GM12878 (cell line): ENCODE data around the gene GRIP2. TPM values are rescaled to one million over a fixed set of nuclear protein-coding genes. Genes with fewer than 3 reads are reported as not detected.

ENCODE experiments used
- ATAC-seq: fragments of 200-7000 bp; cut with Tn5 transposase; 3 replicates; pipeline ENCODE4 v1.9.1; 2020; ENCODE audit warnings: mild to moderate bottlenecking, moderate library complexity
- BruUV-seq: library from RNA; stranded (reverse); fragments of 400-500 nt; replicated peaks from 2 replicates; lab custom pipeline; 2021; lab: Mats Ljungman, UMichigan
- CTCF ChIA-PET: fragments of 300-600 bp; sonication (Branson Sonifier 250); formaldehyde crosslinking; extraction: SDS; loops from one replicate; lab custom pipeline; 2021; ENCODE audit warnings: inconsistent platforms; lab: Yijun Ruan, JAX
- POLR2A ChIA-PET: fragments of 350-600 bp; formaldehyde crosslinking; extraction: SDS; loops from one replicate; lab custom pipeline; 2021; ENCODE audit warnings: inconsistent platforms; lab: Charles Lee
- RAD21 ChIA-PET: fragments of 300-600 bp; sonication (Branson Sonifier 250); formaldehyde crosslinking; loops from one replicate; lab custom pipeline; 2023; ENCODE audit warnings: antibody characterized with exemption; ENCODE audit not compliant: unreplicated experiment; lab: Charles Lee
- SMC1A ChIA-PET: fragments of 300-600 bp; sonication (Branson Sonifier 250); formaldehyde crosslinking; loops from one replicate; lab custom pipeline; 2023; ENCODE audit not compliant: unreplicated experiment, uncharacterized antibody; lab: Charles Lee
- DNase-seq: peaks from one replicate; pipeline ENCODE4 v3.0.0-alpha.2; 2011; ENCODE audit warnings: low read depth, low spot score
- FAIRE-seq: peaks from 3 replicates; lab custom pipeline; 2011; peaks lifted over from hg19 to GRCh38; lab: Jason Lieb, UNC
- H2AFZ ChIP-seq: 2 replicates; pipeline ENCODE4 v1.6.0; 2011; ENCODE audit warnings: low read depth, low read length, control low read depth; ENCODE audit not compliant: control insufficient read depth
- H3K27ac ChIP-seq: 2 replicates; pipeline ENCODE4 v1.5.1; 2011; ENCODE audit warnings: control low read depth; ENCODE audit not compliant: control insufficient read depth, insufficient read depth
- H3K27me3 ChIP-seq, 2 experiments: replicated peaks in 1 of 2; 2 replicates each; pipeline versions ENCODE4 v1.6.0 to v1.6.1; 2011; ENCODE audit warnings: low read length in 1 of 2; ENCODE audit not compliant: control insufficient read depth in 2 of 2, insufficient read depth in 2 of 2
- H3K36me3 ChIP-seq, 2 experiments: 2 replicates each; pipeline ENCODE4 v1.5.1; 2011; ENCODE audit warnings: low read length in 1 of 2; ENCODE audit not compliant: control insufficient read depth in 2 of 2, insufficient read depth in 2 of 2
- H3K4me1 ChIP-seq: 2 replicates; pipeline ENCODE4 v1.6.1; 2011; ENCODE audit warnings: mild to moderate bottlenecking, low read length, moderate library complexity, mixed read lengths; ENCODE audit not compliant: control insufficient read depth, insufficient read depth
- H3K4me2 ChIP-seq: 2 replicates; pipeline ENCODE4 v1.6.0; 2011; ENCODE audit warnings: control low read depth; ENCODE audit not compliant: control insufficient read depth, insufficient read depth
- H3K4me3 ChIP-seq: fragments of 200-600 bp; sonication (generic); 2 replicates; pipeline ENCODE4 v1.5.1; 2016
- H3K79me2 ChIP-seq: 2 replicates; pipeline ENCODE4 v1.6.0; 2011; ENCODE audit warnings: low read length; ENCODE audit not compliant: control insufficient read depth, insufficient read depth
- H3K9ac ChIP-seq: 2 replicates; pipeline ENCODE4 v1.8.0; 2011; ENCODE audit warnings: low read length, control low read depth, mixed read lengths; ENCODE audit not compliant: control insufficient read depth, insufficient read depth
- H3K9me3 ChIP-seq: replicated peaks from 3 replicates; pipeline ENCODE4 v1.5.1; 2011; ENCODE audit warnings: mild to moderate bottlenecking, low read length; ENCODE audit not compliant: control insufficient read depth, insufficient read depth
- H4K20me1 ChIP-seq: 2 replicates; pipeline ENCODE4 v1.6.0; 2011; ENCODE audit not compliant: control insufficient read depth, insufficient read depth
- ETV6 ChIP-seq, 2 experiments: fragments of 450-650 bp in 1 of 2; IDR thresholded peaks in 1 of 2; conservative IDR thresholded peaks in 1 of 2; 2 replicates each; pipeline ENCODE4 v1.6.1; 2014; ENCODE audit warnings: antibody characterized with exemption in 1 of 2, borderline replicate concordance in 1 of 2, low read depth in 1 of 2, mild to moderate bottlenecking in 1 of 2, moderate library complexity in 1 of 2
- MEF2A ChIP-seq: IDR thresholded peaks from 2 replicates; pipeline ENCODE4 v1.6.1; 2011; ENCODE audit warnings: low read depth, mild to moderate bottlenecking, low read length, moderate library complexity; ENCODE audit not compliant: insufficient read depth
- MTA2 ChIP-seq: fragments of 450-650 bp; IDR thresholded peaks from 2 replicates; pipeline ENCODE4 v1.6.1; 2016; ENCODE audit warnings: low read depth, mild to moderate bottlenecking, moderate library complexity
- NRF1 ChIP-seq: conservative IDR thresholded peaks from 2 replicates; pipeline ENCODE4 v1.6.1; 2011; ENCODE audit warnings: mild to moderate bottlenecking, low read depth, low read length, improper control_type of control experiment
- PML ChIP-seq: IDR thresholded peaks from 2 replicates; pipeline ENCODE4 v1.6.1; 2012; ENCODE audit warnings: low read length, inconsistent platforms
- SKIL ChIP-seq: fragments of 450-650 bp; IDR thresholded peaks from 2 replicates; pipeline ENCODE4 v1.6.1; 2017; ENCODE audit warnings: mild to moderate bottlenecking, low read depth, inconsistent platforms; ENCODE audit not compliant: poor library complexity, severe bottlenecking
- SP1 ChIP-seq: IDR thresholded peaks from one replicate; pipeline ENCODE4 v1.6.1; 2011; ENCODE audit warnings: low read depth, low read length
- STAT3 ChIP-seq: IDR thresholded peaks from 2 replicates; pipeline ENCODE4 v1.6.1; 2011; ENCODE audit warnings: low read depth, low read length, improper control_type of control experiment
- TBL1XR1 ChIP-seq: IDR thresholded peaks from 2 replicates; pipeline ENCODE4 v1.6.1; 2012; ENCODE audit warnings: low read depth, low read length, improper control_type of control experiment
- WRNIP1 ChIP-seq: IDR thresholded peaks from 2 replicates; pipeline ENCODE4 v1.6.1; 2011; ENCODE audit warnings: low read depth, low read length, improper control_type of control experiment, borderline replicate concordance
- WGBS: methylation state at CpG from one replicate; pipeline ENCODE4 v1.1.6; 2016; ENCODE audit warnings: low lambda C conversion rate; ENCODE audit not compliant: insufficient replicate concordance, insufficient coverage; ENCODE audit errors: missing lambda C conversion rate; 5-methylcytosine and 5-hydroxymethylcytosine counted together
- in situ Hi-C: fragments of 300-500 bp; cut with MboI; formaldehyde crosslinking; loops from 9 replicates; pipeline ENCODE4 v1.14.3; 2018; ENCODE audit warnings: mixed read lengths
- intact Hi-C: fragments of 100-400 bp; cut with micrococcal nuclease; formaldehyde crosslinking; loops from one replicate; pipeline ENCODE4 v1.14.2; 2022; ENCODE audit not compliant: unreplicated experiment
- polyA plus RNA-seq, 11 experiments: library from polyadenylated mRNA; depleted of rRNA in 4 of 11; unstranded in 6 of 11; stranded (reverse) in 5 of 11; fragments of >200 nt; fragmentation: Nextera tagmentation in 4 of 11; fragmentation: Illumina TruSeq in 1 of 11; extraction: Ambion mirVana in 4 of 11; extraction: Trizol in 1 of 11; gene quantifications; 1 replicate in 1 of 11; 2 replicates in 10 of 11; pipeline versions ENCODE4 v1.2.1 to v1.2.3, GENCODE V29; 2011 to 2016; ENCODE audit warnings: inconsistent platforms in 2 of 11, missing spikeins in 2 of 11, low read depth in 1 of 11
- total RNA-seq, 4 experiments: library from RNA; depleted of rRNA in 3 of 4; stranded (reverse); fragments of >200 nt in 3 of 4; fragmentation: Illumina TruSeq in 1 of 4; extraction: Trizol in 1 of 4; gene quantifications; 2 replicates each; pipeline versions ENCODE4 v1.2.1 to v1.2.3, GENCODE V29; 2013 to 2021
- TF ChIP-seq, protein P1 (sequence below): fragments of 450-650 bp; IDR thresholded peaks from 2 replicates; pipeline ENCODE4 v1.6.1; 2016; ENCODE audit warnings: mild to moderate bottlenecking
- TF ChIP-seq, protein P2 (sequence below): fragments of 450-650 bp; IDR thresholded peaks from 2 replicates; pipeline ENCODE4 v1.6.1; 2017; ENCODE audit warnings: mild to moderate bottlenecking, moderate library complexity

The GRIP2 gene
- total and polyA plus RNA-seq, 10 of the 15 experiments (the other 5 are each of a cell fraction or from before 2014, with no cell fraction given) = not detected

- H3K4me1 ChIP-seq = no peaks in the 10 kb centered on the region
- ChIA-PET RAD21 (no interaction called here), POLR2A (no interaction called here), SMC1A (no interaction called here), CTCF (no interaction called here)
- H3K79me2 ChIP-seq = no peaks in the 10 kb centered on the region
- no peak overlapping the region for H3K4me3 ChIP-seq
- no peaks in the 10 kb centered on the region for H4K20me1 ChIP-seq
- no peak overlapping the region for H2AFZ ChIP-seq
- H3K36me3 ChIP-seq = no peaks in the 10 kb centered on the region
- in situ Hi-C loops = no loop called here
- H3K27me3 ChIP-seq = peaks cover 4 to 6% of the 10 kb centered on the region in 2 experiments; a peak in 3 of 4 replicates
- BruUV-seq = no TSS peak
- 40% methylated on average over 5 of the region's 6 CpGs for WGBS
- H3K4me2 ChIP-seq = no peak overlapping the region
- no peak overlapping the region for H3K9ac ChIP-seq
- FAIRE-seq = no peak
- intact Hi-C loops = no loop called here
- H3K9me3 ChIP-seq = no peaks in the 10 kb centered on the region
- no peak overlapping the region for H3K27ac ChIP-seq
- no peak for DNase-seq
- ATAC-seq = no peak
- TF ChIP-seq NRF1 = no peak
- TF ChIP-seq, protein P1, sequence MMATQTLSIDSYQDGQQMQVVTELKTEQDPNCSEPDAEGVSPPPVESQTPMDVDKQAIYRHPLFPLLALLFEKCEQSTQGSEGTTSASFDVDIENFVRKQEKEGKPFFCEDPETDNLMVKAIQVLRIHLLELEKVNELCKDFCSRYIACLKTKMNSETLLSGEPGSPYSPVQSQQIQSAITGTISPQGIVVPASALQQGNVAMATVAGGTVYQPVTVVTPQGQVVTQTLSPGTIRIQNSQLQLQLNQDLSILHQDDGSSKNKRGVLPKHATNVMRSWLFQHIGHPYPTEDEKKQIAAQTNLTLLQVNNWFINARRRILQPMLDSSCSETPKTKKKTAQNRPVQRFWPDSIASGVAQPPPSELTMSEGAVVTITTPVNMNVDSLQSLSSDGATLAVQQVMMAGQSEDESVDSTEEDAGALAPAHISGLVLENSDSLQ = no peak
- TF ChIP-seq SKIL = no peak
- TF ChIP-seq TBL1XR1 = no peak
- TF ChIP-seq PML = no peak
- TF ChIP-seq, protein P2, sequence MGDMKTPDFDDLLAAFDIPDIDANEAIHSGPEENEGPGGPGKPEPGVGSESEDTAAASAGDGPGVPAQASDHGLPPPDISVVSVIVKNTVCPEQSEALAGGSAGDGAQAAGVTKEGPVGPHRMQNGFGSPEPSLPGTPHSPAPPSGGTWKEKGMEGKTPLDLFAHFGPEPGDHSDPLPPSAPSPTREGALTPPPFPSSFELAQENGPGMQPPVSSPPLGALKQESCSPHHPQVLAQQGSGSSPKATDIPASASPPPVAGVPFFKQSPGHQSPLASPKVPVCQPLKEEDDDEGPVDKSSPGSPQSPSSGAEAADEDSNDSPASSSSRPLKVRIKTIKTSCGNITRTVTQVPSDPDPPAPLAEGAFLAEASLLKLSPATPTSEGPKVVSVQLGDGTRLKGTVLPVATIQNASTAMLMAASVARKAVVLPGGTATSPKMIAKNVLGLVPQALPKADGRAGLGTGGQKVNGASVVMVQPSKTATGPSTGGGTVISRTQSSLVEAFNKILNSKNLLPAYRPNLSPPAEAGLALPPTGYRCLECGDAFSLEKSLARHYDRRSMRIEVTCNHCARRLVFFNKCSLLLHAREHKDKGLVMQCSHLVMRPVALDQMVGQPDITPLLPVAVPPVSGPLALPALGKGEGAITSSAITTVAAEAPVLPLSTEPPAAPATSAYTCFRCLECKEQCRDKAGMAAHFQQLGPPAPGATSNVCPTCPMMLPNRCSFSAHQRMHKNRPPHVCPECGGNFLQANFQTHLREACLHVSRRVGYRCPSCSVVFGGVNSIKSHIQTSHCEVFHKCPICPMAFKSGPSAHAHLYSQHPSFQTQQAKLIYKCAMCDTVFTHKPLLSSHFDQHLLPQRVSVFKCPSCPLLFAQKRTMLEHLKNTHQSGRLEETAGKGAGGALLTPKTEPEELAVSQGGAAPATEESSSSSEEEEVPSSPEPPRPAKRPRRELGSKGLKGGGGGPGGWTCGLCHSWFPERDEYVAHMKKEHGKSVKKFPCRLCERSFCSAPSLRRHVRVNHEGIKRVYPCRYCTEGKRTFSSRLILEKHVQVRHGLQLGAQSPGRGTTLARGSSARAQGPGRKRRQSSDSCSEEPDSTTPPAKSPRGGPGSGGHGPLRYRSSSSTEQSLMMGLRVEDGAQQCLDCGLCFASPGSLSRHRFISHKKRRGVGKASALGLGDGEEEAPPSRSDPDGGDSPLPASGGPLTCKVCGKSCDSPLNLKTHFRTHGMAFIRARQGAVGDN = no peak
- TF ChIP-seq STAT3 = no peak
- no peak for TF ChIP-seq MTA2
- TF ChIP-seq ETV6 (conservative IDR thresholded peaks at IDR 0.05 in 1 of 2, IDR thresholded peaks at IDR 0.05 in 1 of 2; ENCODE audit: borderline replicate concordance in 1 of 2, low read depth in 1 of 2) = no peak
- TF ChIP-seq MEF2A = no peak
- TF ChIP-seq SP1 = no peak
- no peak for TF ChIP-seq WRNIP1
Observed at GRCh38 chr3:14588425-14589112, 48.4 kb upstream of the GRIP2 start.
